CD4-positive, alpha-beta T cell treated with Interleukin-17A for 4 hours (primary cell): Measurements from ENCODE around the gene DCUN1D2.

Experiments used
- DNase-seq: peaks from one replicate; pipeline ENCODE4 v3.0.0-alpha.2; 2020; ENCODE audit warnings: mixed read lengths

The DCUN1D2 gene

DNA sequence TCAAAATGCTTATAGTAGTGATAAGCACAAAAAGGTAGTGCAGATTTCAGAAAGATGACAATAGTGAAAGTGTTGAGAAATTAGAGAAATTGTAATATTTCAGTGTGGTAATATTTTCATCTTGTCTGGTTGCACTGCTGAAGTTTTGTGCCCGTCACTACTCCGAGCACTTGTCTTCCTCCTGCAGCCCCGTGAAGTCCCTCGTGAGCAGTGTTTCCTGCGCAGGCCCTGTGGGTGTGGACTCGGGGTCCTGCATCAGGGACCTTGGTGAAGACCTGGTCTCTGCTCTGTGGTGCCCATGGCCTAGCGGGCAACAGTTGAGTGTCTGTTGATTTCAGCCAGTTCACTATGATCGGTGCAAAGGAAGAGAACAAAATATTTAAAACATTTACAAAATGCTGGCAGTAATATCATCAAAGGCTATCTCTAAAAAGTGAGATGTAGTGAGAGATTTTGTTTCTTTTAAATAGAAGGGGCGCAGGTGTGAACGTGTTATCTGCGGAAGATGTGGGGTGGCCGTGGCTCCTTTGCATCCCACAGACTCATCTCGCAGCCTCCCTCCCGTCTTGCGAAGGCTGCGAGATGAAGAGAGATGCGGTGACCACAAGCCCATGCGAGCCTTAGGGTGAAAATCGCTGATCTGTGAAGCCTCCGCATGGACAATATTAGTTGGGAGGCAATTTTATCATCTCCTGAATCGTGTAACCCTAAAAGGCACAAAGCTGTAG lies 27.7 kb upstream of the DCUN1D2 start:
- DNase-seq: no peak

DNA sequence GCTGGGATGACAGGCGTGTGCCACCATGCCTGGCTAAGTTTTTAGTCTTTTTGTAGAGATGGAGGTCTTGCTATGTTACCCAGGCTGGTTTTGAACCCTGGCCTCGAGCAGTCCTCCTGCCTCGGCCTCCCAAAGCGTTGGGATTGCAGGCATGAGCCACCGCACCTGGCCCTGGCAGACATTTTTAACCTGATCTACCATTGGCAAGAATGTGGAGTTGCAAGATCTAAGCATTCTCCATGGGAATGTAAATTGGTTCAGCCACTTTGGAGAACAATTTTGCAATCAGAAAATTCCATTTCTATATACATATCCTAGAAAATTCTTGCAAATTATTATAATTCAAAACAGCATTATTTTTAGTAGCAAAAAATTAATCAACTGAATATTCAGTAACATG lies 24.3 kb upstream of the DCUN1D2 start:
- DNase-seq: no peak

DNA sequence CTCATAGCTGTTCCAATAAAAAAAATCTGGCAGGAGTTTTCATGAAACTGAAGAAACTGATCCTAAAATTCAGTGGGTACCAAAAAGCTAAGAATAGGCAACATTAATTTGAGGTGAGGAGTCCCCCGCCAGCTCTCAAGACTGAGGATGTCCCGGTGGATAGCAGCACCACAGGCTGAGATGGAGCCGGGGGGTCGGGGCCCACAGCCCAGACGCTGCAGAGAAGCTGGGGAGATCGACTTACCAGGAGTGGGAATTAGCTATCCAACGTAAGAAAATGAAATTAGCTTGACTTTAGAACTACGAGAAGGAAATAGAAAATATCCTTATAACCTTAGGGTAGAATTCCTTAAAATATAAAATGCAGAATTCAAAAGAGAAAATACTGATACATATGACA lies 23.2 kb upstream of the DCUN1D2 start:
- no peak for DNase-seq

DNA sequence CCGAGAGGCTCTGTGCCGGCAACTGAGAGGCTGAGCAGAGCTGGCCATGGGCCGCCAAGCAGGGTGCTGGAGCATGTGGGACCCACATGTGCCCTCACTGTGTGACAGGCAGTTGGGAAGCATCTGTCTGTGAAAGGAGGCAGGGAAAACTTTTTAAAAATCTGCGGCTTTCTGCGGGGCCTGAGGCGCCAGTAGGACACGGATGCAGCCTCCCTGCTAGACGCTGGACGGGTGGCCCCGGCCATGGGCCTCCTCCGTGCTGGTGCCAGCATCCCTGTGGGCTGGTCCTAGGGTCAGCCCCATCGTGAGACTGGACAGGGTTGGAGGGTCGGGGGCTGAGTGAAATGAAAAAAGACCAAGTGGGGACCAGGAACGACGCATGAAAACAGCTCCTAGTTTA lies 20.9 kb upstream of the DCUN1D2 start:
- no peak for DNase-seq

DNA sequence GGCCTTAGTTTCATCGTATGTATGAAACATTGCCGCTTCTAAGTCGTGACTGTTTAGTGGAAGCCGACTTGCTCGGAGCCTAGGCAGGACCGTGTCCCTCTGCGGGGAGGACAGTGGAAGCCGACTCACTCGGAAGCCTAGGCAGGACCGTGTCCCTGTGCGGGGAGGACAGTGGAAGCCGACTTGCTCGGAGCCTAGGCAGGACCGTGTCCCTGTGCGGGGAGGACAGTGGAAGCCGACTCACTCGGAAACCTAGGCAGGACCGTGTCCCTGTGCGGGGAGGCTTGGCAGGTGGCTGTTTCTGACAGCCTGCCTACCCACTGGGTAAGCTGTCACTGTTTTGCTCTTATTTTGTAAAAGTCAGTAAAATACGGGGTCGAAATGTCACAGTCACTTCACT lies 20.4 kb upstream of the DCUN1D2 start:
- DNase-seq: no peak

DNA sequence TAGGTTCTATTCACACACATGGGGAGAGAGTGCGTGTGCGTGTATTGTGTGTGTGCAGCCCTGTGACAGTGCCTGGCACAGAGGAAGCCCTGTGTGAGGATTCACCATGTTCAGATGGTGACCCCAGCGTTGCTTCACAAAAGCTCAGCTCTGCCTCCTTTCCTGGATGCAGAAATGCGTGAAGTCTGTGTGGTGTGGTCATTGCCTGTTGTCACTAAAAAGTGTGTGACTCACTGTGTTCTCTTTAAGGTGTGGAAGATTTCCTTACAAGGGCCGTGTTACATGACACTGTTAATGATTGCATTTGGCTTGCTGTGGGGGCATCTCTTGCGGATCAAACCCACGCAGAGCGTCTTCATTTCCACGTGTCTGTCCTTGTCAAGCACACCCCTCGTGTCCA lies 19.5 kb upstream of the DCUN1D2 start:
- no peak for DNase-seq

DNA sequence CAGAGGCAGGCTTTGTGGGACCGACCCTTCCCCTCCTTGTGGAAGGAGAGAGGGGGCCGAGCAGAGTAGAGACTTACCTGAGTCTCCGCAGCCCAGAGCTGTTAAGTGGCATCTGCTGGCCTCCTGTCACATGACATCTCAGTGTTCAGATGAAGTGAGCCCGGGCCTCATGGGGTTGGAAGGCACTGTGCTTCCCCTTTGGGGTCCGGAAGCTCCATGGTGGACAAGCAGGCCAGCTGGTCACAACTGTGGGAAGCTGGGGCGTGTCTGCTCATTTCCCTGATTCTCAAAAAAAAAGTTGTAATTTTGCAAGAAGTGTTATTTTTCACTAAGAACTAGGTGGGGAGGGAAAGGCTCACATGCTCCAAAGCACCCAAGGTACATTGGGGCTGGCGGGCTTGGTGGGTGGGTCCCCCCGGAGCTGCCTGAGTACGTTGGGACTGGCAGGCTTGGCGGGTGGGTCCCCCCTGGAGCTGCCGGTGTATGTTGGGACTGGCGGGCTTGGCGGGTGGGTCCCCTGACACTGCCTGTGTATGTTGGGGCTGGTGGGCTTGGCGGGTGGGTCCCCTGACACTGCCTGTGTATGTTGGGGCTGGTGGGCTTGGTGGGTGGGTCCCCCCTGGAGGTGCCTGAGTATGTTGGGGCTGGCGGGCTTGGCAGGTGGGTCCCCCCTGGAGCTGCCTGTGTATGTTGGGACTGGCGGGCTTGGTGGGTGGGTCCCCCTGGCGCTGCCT lies 18.2 kb upstream of the DCUN1D2 start:
- DNase-seq: no peak

DNA sequence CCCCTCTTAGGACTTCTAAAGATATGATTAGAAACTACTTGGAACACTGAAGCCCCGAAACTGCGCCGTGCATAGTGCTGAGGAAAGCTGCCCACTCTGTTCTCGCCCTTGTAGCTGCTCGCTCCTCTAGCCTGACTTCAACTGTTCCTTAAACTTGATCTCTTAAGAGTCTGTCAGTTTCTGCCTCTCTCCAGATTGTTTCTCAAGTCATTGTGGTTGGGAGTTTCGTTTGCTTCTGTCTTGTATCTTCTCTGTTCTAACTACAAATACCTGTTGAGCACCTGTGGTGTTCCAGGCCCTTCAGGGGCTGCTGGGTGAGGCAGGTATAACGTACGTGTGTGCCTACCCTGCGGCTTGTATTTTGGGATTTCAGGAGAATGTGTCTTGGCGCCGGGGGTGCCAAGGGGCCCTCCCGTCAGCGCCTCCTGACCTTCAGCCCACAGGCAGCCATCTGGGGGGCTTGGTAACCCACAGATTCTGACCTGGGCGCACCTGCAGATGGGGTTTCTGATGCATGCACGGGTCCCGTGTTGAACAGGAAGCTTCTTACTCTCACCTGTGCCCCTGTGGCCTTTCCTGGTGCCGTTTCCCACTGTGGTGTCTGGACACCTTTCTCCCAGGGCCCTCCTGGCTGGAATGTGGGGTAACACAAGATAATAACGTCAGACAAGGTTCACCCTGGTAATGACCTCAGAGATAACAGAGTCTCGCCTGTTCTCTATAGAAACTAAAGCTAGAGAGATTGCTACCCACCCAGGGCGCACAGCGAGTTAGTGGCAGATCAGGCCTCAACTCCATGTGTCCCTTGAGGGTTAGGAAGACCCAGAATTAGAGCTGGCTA lies 17.2 kb upstream of the DCUN1D2 start:
- no peak for DNase-seq

DNA sequence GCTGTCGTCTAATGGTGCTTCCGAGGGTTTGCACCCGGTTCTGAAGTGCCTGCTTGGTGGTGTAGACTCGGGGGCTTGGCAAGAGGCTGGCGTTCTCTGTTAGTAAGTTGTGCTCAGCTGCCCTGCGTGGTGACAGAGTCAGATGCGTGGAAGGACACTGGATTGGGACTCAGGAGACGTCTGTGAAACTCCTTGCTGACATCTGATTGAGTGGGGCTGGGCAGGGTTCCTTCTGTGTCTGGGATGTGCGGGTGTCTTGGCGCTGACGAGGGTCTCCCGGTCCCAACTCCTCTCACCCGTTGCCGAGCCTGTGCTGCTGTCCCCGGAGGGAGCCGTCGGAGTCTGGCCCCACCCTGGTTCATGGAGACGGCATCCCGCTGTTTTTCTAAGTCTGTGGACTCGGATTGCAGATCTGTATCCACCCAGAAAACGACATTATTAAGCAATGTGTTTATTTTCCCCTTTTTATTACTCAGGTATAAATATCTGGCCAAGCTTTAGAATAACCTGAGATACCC lies 16.4 kb upstream of the DCUN1D2 start:
- DNase-seq: no peak

DNA sequence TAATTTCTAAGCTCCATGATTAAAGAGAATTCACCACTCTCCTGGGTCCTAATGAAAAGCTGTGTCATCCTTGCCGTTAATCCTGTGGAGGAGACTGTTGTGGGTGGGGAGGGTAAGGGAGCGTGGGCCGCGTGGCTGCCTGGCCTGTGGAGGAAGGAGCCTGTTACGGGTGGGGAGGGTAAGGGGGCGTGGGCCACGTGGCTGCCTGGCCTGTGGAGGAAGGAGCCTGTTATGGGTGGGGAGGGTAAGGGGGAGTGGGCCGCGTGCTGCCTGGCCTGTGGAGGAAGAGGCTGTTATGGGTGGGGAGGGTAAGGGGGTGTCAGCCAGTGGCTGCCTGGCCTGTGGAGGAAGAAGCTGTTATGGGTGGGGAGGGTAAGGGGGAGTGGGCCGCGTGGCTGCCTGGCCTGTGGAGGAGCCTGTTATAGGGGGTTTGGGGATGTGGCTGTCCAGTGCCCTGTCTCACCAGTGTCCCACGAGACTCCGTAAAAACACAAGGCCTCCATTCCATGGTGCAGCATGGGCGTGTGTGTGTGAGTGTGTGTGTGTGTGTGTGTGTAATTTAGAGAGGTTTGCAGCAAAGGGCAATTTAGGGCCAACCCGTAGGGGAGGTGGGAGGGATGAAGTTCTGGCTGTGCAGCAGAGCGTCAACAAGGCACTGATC lies 15.6 kb upstream of the DCUN1D2 start:
- no peak for DNase-seq

DNA sequence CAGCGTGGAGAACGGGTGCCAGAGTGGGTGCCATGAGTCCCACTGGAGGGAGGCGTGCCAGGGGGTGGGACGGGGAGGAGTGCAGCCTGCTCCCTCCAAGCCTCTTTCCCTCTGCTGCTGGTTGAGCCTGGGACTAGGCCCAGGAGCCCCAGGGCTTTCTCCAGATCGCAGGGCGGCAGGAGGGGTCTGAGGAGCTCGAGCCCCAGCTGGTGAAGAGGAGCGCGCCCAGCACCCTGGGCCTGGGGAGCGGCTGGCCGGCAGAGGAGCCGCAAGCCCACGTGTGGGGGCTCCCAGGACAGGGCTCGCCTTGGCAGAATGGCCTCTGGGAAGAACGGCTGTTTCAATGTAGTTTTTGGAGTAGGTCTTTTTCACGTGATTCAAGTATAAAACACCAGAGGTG lies 12.2 kb upstream of the DCUN1D2 start:
- no peak for DNase-seq

DNA sequence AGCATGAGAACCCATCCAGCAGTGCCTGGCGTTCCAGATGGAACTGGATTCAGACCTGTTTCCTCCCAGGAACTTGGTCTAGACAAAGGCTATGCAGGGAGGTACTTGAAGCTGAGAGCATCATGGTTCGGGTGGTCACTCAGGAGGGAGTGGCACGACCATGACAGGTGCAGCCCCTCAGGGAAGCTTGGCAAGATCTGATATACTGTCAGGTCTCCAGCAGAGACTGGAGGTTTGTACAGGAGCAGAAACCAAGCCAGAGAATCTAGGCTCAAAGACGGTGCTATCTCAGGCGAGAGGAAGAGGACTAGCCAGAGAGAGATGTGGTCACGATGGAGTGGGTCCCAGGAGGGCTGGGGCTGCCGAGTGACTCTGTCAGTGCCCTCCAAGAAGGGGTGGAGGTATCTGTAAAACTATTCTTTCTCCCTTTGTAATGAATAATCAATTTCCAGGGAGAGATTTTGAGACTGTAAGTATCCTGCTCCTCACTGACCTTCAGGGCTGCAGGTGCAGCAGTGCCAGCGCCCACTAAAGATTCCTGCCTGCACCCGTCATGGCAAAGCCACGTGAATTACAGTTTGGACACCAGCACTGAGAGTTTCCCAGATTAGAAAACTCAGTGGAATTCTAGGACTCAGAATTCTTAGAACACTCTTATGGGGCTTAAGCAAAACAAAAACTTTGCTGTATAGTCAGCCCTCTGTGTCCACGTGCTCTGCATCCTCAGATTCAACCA lies 10.2 kb upstream of the DCUN1D2 start:
- no peak for DNase-seq

DNA sequence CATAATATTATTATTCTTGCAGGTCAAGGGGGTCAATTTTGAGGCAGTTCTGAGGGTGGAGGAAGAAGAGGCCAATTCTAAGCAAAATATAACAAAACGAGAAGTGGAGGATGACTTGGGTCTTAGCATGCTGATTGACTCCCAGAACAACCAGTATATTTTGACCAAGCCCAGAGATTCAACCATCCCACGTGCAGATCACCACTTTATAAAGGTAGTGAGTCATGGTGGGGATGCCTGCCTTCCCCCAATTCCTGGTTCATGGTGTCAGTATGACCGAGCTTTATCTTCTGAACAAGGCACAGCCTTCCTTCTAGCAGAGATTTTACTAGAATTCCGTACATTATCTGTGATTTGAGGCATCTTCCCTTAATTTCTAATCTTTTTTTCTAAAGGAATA lies 9.4 kb upstream of the DCUN1D2 start:
- DNase-seq: no peak

DNA sequence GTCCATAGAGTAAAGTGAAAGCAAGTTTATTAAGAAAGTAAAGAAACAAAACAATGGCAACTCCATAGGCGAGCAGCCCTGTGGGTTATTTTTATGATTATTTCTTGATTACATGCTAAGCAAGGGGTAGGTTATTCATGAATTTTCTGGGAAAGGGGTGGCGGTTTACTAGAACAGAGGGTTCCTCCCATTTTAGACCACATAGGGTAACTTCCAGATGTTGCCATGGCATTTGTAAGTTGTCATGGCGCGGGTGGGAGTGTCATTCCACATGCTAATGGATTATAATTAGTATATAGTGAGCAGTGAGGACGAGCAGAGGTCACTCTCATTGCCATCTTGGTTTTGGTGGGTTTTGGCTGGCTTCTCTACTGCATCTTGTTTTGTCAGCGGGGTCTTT lies 8.4 kb upstream of the DCUN1D2 start:
- DNase-seq: no peak

DNA sequence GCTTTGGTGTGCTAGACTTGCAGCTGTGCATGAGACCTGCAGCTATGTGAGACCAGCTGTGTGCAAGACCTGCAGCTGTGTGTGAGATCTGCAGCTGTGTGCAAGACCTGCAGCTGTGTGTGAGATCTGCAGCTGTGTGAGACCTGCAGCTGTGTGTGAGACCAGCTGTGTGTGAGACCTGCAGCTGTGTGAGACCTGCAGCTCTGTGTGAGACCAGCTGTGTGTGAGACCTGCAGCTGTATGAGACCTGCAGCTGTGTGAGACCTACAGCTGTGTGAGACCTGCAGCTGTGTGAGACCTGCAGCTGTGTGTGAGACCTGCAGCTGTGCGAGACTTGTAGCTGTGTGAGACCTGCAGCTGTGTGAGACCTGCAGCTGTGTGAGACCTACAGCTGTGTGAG lies 6.7 kb upstream of the DCUN1D2 start:
- DNase-seq: no peak

DNA sequence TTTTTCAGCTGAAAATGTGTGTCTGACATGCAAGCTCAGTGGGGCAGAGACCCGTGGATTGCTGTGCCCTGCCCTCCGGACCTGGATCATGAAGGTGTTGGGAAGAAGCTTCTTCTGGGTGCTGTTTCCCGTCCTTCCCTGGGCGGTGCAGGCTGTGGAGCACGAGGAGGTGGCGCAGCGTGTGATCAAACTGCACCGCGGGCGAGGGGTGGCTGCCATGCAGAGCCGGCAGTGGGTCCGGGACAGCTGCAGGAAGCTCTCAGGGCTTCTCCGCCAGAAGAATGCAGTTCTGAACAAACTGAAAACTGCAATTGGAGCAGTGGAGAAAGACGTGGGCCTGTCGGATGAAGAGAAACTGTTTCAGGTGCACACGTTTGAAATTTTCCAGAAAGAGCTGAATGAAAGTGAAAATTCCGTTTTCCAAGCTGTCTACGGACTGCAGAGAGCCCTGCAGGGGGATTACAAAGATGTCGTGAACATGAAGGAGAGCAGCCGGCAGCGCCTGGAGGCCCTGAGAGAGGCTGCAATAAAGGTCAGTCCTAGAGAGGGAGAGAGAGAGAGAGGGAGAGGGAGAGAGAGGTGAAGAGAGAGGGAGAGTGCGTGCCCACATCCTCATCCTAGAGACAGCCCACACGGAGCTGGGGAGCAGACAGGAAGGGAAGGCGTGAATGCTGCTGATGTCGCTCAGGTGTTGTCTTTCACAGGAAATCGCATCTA lies 5.1 kb upstream of the DCUN1D2 start:
- DNase-seq: peak; percentile 20

DNA sequence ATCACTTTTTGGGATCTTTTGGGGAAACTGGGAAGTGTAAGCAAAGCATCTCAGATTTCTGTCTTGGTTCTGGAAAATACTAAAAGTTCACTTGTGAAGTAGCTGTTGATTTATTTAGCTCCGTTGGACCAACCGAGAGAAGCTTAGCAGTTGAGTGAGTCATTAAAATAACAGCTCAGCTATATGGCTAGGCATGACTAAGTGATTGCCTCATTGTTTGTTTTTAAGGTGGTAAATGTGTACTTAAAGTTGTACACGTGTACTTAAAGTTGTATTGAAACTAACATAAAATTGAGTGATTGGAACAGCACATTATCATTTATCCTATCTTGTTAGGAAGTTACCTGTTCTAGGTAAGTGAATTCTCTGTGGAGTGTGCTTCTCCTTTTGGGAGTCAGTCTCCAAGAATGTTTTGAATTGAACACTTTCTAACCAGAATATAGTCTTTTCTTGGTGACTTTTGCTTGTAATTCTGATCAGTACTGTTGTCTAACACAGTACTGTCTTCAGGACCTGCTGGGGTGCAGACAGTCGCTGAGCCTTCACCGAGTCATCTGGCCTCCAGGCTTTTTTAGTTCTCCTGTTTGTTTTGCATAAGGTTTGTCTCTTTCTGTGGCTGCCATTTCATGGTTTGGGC lies 2.9 kb upstream of the DCUN1D2 start:
- DNase-seq: no peak

DNA sequence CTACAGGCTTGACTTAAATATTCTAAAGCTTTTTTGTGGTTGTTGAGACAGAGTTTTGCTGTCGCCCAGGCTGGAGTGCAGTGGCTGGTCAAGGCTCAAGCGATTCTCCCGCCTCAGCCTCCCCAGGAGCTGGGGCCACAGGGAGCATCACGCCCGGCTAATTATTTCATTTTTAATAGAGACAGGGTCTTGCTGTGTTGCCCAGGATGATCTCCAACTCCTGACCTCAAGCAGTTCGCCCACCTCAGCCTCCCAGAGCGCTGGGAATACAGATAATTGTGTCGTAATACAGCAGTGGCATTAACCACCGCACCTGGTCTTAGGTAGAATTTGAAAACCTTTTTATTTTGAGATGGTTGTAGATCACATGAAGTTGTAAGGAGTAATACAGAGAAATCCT lies 1.5 kb upstream of the DCUN1D2 start:
- no peak for DNase-seq

DNA sequence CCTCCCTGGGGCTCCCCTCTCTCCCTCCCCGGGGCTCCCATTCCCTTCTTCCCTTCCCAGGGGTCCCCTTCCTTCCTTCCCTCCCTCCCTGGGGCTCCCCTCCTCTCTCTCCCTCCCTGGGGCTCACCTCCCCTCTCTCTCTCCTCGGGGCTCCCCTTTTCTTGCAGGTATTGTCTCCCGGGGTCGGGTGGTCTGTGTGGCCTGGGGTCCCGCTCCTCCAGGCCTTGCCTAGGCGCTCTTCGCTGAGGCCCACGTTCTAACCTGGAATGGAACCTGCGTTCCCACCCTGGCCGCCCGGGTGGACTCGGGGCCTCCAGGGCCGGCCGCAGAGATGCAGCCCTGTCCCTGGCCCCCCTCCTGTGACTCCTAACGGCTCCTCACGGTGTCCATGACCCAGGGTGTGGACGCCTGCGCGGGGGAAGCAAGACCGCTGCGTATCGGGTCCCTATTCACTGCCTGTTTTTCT lies 940 bp upstream of the DCUN1D2 start:
- no peak for DNase-seq

DNA sequence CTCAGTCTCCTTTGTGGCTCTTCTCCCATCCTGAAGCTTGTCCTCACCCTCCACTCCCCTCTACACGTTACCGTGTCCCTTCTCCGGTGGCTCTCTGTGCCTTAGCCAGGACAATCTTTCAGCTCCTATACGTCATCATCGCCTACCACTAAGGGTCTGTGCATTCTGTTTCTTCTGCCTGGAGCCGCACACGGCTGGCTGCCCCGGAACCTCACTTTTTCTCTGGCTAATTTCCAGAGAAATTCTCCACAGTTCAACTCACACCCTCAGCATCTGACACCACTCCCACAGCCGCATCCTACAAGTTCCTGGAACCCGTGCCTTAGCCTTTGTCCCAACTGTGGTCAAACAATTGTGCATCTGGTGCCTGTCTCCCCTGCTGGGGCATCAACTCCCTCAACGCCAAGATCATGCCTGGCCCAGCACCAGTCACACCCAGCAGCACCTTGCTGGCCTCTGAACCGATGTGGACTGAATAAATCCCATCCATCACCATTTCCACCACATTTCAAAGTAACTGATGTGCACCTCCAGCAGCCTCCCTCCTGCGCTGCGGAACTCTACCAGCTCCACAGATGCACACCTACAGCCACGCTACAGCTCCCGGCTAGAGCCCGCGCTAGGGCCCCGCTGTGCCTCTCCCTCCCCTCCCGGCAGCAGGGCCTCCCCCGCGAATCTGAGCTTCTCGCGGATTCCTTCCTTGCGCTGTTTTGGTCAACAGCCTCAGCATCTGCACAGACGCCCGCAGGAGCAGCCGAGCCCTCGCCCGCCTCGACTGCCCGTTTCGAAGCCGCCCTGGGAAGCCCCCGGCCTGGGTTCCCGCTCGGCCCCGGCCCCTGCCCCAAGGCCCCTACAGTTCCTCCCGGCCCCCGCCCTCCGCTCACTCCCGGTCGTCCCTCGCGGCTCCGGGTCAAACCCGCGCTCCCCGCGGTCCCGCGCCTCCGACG lies 689 bp downstream of the DCUN1D2 start:
- DNase-seq: peak; percentile 45
